IMR-90 (cell line): ENCODE results near the gene RNF141. TPM values are rescaled to one million over a fixed set of nuclear protein-coding genes. Genes with fewer than 3 reads are reported as not detected.

ENCODE experiments used
- ATAC-seq: fragments of 200-7000 bp; cut with Tn5 transposase; 2 replicates; pipeline ENCODE4 v1.9.1; 2020; ENCODE audit warnings: low read depth, mild to moderate bottlenecking, moderate library complexity
- BruUV-seq: library from RNA; stranded (reverse); fragments of 400-500 nt; replicated peaks from 2 replicates; lab custom pipeline; 2021; lab: Mats Ljungman, UMichigan
- CTCF ChIA-PET: fragments of 300-600 bp; formaldehyde crosslinking; extraction: SDS; loops from one replicate; lab custom pipeline; 2021; ENCODE audit warnings: antibody characterized with exemption; lab: Yijun Ruan, JAX
- POLR2A ChIA-PET: fragments of 300-600 bp; sonication (Branson Sonifier 250); formaldehyde crosslinking; loops from one replicate; lab custom pipeline; 2022; ENCODE audit warnings: antibody characterized with exemption; ENCODE audit not compliant: unreplicated experiment; lab: Charles Lee
- DNase-seq: peaks from one replicate; pipeline ENCODE4 v3.0.0; 2013
- H2AFZ ChIP-seq: replicated peaks from 2 replicates; pipeline ENCODE3; 2013; ENCODE audit warnings: low read length, mild to moderate bottlenecking; ENCODE audit not compliant: poor library complexity
- H2AK5ac ChIP-seq: 2 replicates; pipeline ENCODE4 v1.6.1; 2013; ENCODE audit warnings: low read depth, low read length, inconsistent platforms
- H2AK9ac ChIP-seq: replicated peaks from 2 replicates; pipeline ENCODE3; 2013; ENCODE audit warnings: mild to moderate bottlenecking, low read depth, low read length, moderate library complexity; ENCODE audit not compliant: poor library complexity
- H2BK120ac ChIP-seq: 2 replicates; pipeline ENCODE4 v1.6.1; 2013; ENCODE audit warnings: low read depth, low read length, inconsistent platforms
- H2BK15ac ChIP-seq: 3 replicates; pipeline ENCODE4 v1.6.1; 2013; ENCODE audit warnings: low read depth, low read length, inconsistent platforms
- H2BK20ac ChIP-seq: 2 replicates; pipeline ENCODE4 v1.6.1; 2013; ENCODE audit warnings: low read depth, mild to moderate bottlenecking, inconsistent platforms, low read length, moderate library complexity
- H2BK5ac ChIP-seq: 2 replicates; pipeline ENCODE4 v1.6.1; 2013; ENCODE audit warnings: mild to moderate bottlenecking, low read depth, low read length, inconsistent platforms; ENCODE audit not compliant: poor library complexity, severe bottlenecking
- H3K14ac ChIP-seq: replicated peaks from 2 replicates; pipeline ENCODE4 v1.6.1; 2013; ENCODE audit warnings: low read depth, low read length, inconsistent platforms
- H3K18ac ChIP-seq: 2 replicates; pipeline ENCODE4 v1.6.1; 2013; ENCODE audit warnings: low read depth, low read length, control low read depth
- H3K23ac ChIP-seq: 2 replicates; pipeline ENCODE4 v1.6.1; 2013; ENCODE audit warnings: low read depth, low read length, inconsistent platforms
- H3K27ac ChIP-seq: 2 replicates; pipeline ENCODE4 v1.5.1; 2013; ENCODE audit warnings: mild to moderate bottlenecking, control low read depth, low read length; ENCODE audit not compliant: insufficient read depth
- H3K27me3 ChIP-seq: 2 replicates; pipeline ENCODE4 v1.6.1; 2013; ENCODE audit warnings: low read length; ENCODE audit not compliant: control insufficient read depth, insufficient read depth
- H3K36me3 ChIP-seq: 2 replicates; pipeline ENCODE4 v1.6.1; 2013; ENCODE audit warnings: low read length, mixed read lengths; ENCODE audit not compliant: control insufficient read depth, insufficient read depth
- H3K4ac ChIP-seq: 2 replicates; pipeline ENCODE4 v1.6.1; 2013; ENCODE audit warnings: low read depth, low read length, inconsistent platforms
- H3K4me1 ChIP-seq: 2 replicates; pipeline ENCODE4 v1.6.1; 2013; ENCODE audit warnings: low read length, mixed read lengths; ENCODE audit not compliant: control insufficient read depth, insufficient read depth
- H3K4me2 ChIP-seq: 2 replicates; pipeline ENCODE4 v1.6.1; 2013; ENCODE audit warnings: low read depth, mild to moderate bottlenecking, control low read depth, low read length, moderate library complexity
- H3K4me3 ChIP-seq: 2 replicates; pipeline ENCODE4 v1.5.1; 2013; ENCODE audit warnings: low read depth, mild to moderate bottlenecking, control low read depth, low read length, moderate library complexity; ENCODE audit not compliant: insufficient read depth
- H3K56ac ChIP-seq: 2 replicates; pipeline ENCODE4 v1.6.1; 2013; ENCODE audit warnings: low read length, inconsistent platforms; ENCODE audit not compliant: insufficient read depth; ENCODE audit errors: extremely low read depth
- H3K79me1 ChIP-seq, 2 experiments: 2 replicates each; pipeline ENCODE4 v1.6.1; 2013; ENCODE audit warnings: low read length in 2 of 2, inconsistent platforms in 1 of 2, low read depth in 1 of 2
- H3K9ac ChIP-seq: 2 replicates; pipeline ENCODE4 v1.6.1; 2013; ENCODE audit warnings: low read depth, low read length, control low read depth
- H3K9me1 ChIP-seq: 2 replicates; pipeline ENCODE4 v1.6.1; 2013; ENCODE audit warnings: low read length, inconsistent platforms; ENCODE audit not compliant: insufficient read depth
- H3K9me3 ChIP-seq: 2 replicates; pipeline ENCODE4 v1.6.1; 2013; ENCODE audit warnings: low read length; ENCODE audit not compliant: control insufficient read depth, insufficient read depth
- H4K20me1 ChIP-seq: 2 replicates; pipeline ENCODE4 v1.6.1; 2013; ENCODE audit warnings: low read length, inconsistent platforms; ENCODE audit not compliant: insufficient read depth
- H4K5ac ChIP-seq: 2 replicates; pipeline ENCODE4 v1.6.1; 2013; ENCODE audit warnings: mild to moderate bottlenecking, low read depth, low read length, control low read depth
- H4K8ac ChIP-seq, 2 experiments: 2 replicates each; pipeline ENCODE4 v1.6.1; 2013; ENCODE audit warnings: low read depth in 2 of 2, low read length in 2 of 2, control low read depth in 1 of 2, inconsistent platforms in 1 of 2
- H4K91ac ChIP-seq: 2 replicates; pipeline ENCODE4 v1.6.1; 2013; ENCODE audit warnings: low read depth, low read length, inconsistent platforms; ENCODE audit not compliant: insufficient read depth
- CTCF ChIP-seq: conservative IDR thresholded peaks from 2 replicates; pipeline ENCODE4 v1.5.1; 2012; ENCODE audit warnings: mild to moderate bottlenecking, low read depth, low read length, improper control_type of control experiment
- FOS ChIP-seq: fragments of 150-350 bp; IDR thresholded peaks from 2 replicates; pipeline ENCODE4 v1.6.1; 2016; ENCODE audit warnings: low read depth, low read length
- MXI1 ChIP-seq: IDR thresholded peaks from 2 replicates; pipeline ENCODE4 v1.6.1; 2012; ENCODE audit warnings: low read depth, mild to moderate bottlenecking, low read length, moderate library complexity, borderline replicate concordance
- NFE2L2 ChIP-seq: fragments of 150-350 bp; IDR thresholded peaks from 2 replicates; pipeline ENCODE4 v1.6.1; 2016; ENCODE audit warnings: low read depth, mild to moderate bottlenecking, low read length
- RFX5 ChIP-seq: IDR thresholded peaks from 2 replicates; pipeline ENCODE4 v1.8.0; 2012; ENCODE audit warnings: low read depth, mild to moderate bottlenecking, low read length, moderate library complexity
- SMC3 ChIP-seq: fragments of 150-350 bp; IDR thresholded peaks from 2 replicates; pipeline ENCODE4 v1.6.1; 2016; ENCODE audit warnings: low read depth, mild to moderate bottlenecking, antibody characterized with exemption, low read length, moderate library complexity
- USF2 ChIP-seq: fragments of 150-350 bp; IDR thresholded peaks from 2 replicates; pipeline ENCODE4 v1.6.1; 2017; ENCODE audit warnings: mild to moderate bottlenecking, antibody characterized with exemption, low read length, low read depth
- WGBS, 2 experiments: methylation state at CpG; one replicate each; pipeline versions ENCODE4 v1.1.5 to v1.1.7; 2013; ENCODE audit warnings: missing lambda C conversion rate in 2 of 2; ENCODE audit not compliant: insufficient read length in 1 of 2; ENCODE audit errors: extremely low coverage in 2 of 2; 5-methylcytosine and 5-hydroxymethylcytosine counted together
- dilution Hi-C: fragments of 300-500 bp; cut with HindIII; formaldehyde crosslinking; loops from one replicate; pipeline ENCODE4 v1.14.3; 2018; ENCODE audit warnings: low sequenced_read_pairs; ENCODE audit not compliant: unreplicated experiment
- in situ Hi-C: fragments of 300-500 bp; cut with MboI; formaldehyde crosslinking; loops from 3 replicates; pipeline ENCODE4 v1.14.3; 2019; ENCODE audit warnings: low sequenced_read_pairs, inconsistent platforms, mixed read lengths
- intact Hi-C: fragments of 100-400 bp; cut with micrococcal nuclease; formaldehyde crosslinking; loops from 2 replicates; pipeline ENCODE4 v1.10.0; 2022
- polyA plus RNA-seq, 3 experiments: library from polyadenylated mRNA; depleted of rRNA; stranded (reverse); fragments of >200 nt; gene quantifications; 2 replicates each; pipeline ENCODE4 v1.2.3, GENCODE V29; 2012; ENCODE audit warnings: low replicate concordance in 1 of 3
- total RNA-seq: library from RNA; depleted of rRNA; stranded (reverse); fragments of >200 nt; gene quantifications from 2 replicates; pipeline ENCODE4 v1.2.3, GENCODE V29; 2012
- TF ChIP-seq, protein P1 (sequence below): fragments of 150-350 bp; IDR thresholded peaks from 2 replicates; pipeline ENCODE4 v1.6.1; 2016; ENCODE audit warnings: low read depth, mild to moderate bottlenecking, low read length, moderate library complexity, borderline replicate concordance

Gene RNF141
- total and polyA plus RNA-seq, 2 of the 4 experiments (the other 2 are of a cell fraction), result 13.8 to 18.6 TPM

GRCh38 chr11:10493041-10493663 is 47.8 kb downstream of the RNF141 start (continued):
- TF ChIP-seq CTCF, result no peak

- in situ Hi-C loops, result loop anchor here (5.0 kb wide), 1 partner anchor 80 kb away; no protein-coding TSS in a partner anchor
- Histone ChIP-seq H2AK9ac (no peak overlapping the region), H2AK5ac (peak overlapping the region; percentile 37), H3K4me3 (no peak overlapping the region), H2BK5ac (peak overlapping the region; percentile 90), H3K23ac (peak overlapping the region; percentile 51; the same call in 1 of the 2 replicates), H3K4ac (peak overlapping the region; percentile 95), H4K91ac (peak overlapping the region; percentile 14), H3K56ac (no peak overlapping the region), H3K36me3 (peaks cover 42% of the 10 kb centered on the region), H4K20me1 (peaks cover 13% of the 10 kb centered on the region), H4K8ac (no peak overlapping the region; a peak in 2 of 4 replicates), H3K9me1 (peaks cover 39% of the 10 kb centered on the region), H3K79me1 (peaks cover 18 to 56% of the 10 kb centered on the region in 2 experiments), H3K4me2 (no peak overlapping the region), H2BK20ac (peak overlapping the region; percentile 84), H2BK120ac (peak overlapping the region; percentile 95), H3K9me3 (no peaks in the 10 kb centered on the region), H3K4me1 (peaks cover 22% of the 10 kb centered on the region), H3K27ac (peak overlapping the region; percentile 25; the same call in 1 of the 2 replicates), H4K5ac (0 out of 2 replicates have a peak overlapping the region, but pooled peaks have one; percentile 5), H2AFZ (no peak overlapping the region), H3K27me3 (no peaks in the 10 kb centered on the region), H3K9ac (no peak overlapping the region), H2BK15ac (peak overlapping the region; percentile 49; the same call in 2 of the 3 replicates), H3K14ac (peak overlapping the region; percentile 98), H3K18ac (0 out of 2 replicates have a peak overlapping the region, but pooled peaks have one; percentile 17)
- WGBS, 2 experiments, result 100% methylated on average over 1 of the region's 2 CpGs; no CpG with 5 or more reads in 1 of the 2 experiments
- dilution Hi-C loops, result no loop called here
- BruUV-seq, result no TSS peak
- DNase-seq (no peak), ATAC-seq (no peak)
- ChIA-PET POLR2A (no interaction called here), CTCF (interaction anchor here (1.2 kb wide), 1 partner anchor 27 kb away, joined by 4 read pairs; no protein-coding TSS in a partner anchor)
- intact Hi-C loops, result no loop called here
- TF ChIP-seq, protein P1, sequence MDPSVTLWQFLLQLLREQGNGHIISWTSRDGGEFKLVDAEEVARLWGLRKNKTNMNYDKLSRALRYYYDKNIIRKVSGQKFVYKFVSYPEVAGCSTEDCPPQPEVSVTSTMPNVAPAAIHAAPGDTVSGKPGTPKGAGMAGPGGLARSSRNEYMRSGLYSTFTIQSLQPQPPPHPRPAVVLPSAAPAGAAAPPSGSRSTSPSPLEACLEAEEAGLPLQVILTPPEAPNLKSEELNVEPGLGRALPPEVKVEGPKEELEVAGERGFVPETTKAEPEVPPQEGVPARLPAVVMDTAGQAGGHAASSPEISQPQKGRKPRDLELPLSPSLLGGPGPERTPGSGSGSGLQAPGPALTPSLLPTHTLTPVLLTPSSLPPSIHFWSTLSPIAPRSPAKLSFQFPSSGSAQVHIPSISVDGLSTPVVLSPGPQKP, result no peak
- TF ChIP-seq FOS, result no peak
- no peak for TF ChIP-seq NFE2L2
- no peak for TF ChIP-seq SMC3
- TF ChIP-seq MXI1, result no peak
- no peak for TF ChIP-seq USF2
- no peak for TF ChIP-seq RFX5
- TF ChIP-seq CTCF, result no peak
Measured at GRCh38 chr11:10492084-10492483, 48.9 kb downstream of the RNF141 start.
